NCI-H1436 (cell line): Measurements from ENCODE around the gene MYRIP.

Experiments
- DNase-seq: peaks from one replicate; lab custom pipeline; 2025; lab: John Stamatoyannopoulos, UW

The MYRIP gene

GRCh38 chr3:39905788-39906187 lies 96.4 kb downstream of the MYRIP start:
- no peak for DNase-seq

- DNase-seq = no peak
Observed at GRCh38 chr3:39907981-39908380, 98.6 kb downstream of the MYRIP start.

- no peak for DNase-seq
Observed at GRCh38 chr3:39910135-39910534, 100.7 kb downstream of the MYRIP start.

- no peak for DNase-seq
Observed at GRCh38 chr3:39910826-39911464, 101.5 kb downstream of the MYRIP start.

GRCh38 chr3:39911465-39912309 lies 102.3 kb downstream of the MYRIP start:
- no peak for DNase-seq

- DNase-seq = no peak
Observed at GRCh38 chr3:39915027-39915426, 105.6 kb downstream of the MYRIP start.

GRCh38 chr3:39917065-39917773 lies 107.8 kb downstream of the MYRIP start:
- DNase-seq = no peak

GRCh38 chr3:39919281-39919680 lies 109.9 kb downstream of the MYRIP start:
- DNase-seq = no peak

GRCh38 chr3:39920271-39920670 lies 110.9 kb downstream of the MYRIP start:
- no peak for DNase-seq

GRCh38 chr3:39927479-39927878 lies 118.1 kb downstream of the MYRIP start:
- no peak for DNase-seq

- no peak for DNase-seq
Observed at GRCh38 chr3:39933986-39934693, 124.7 kb downstream of the MYRIP start.

GRCh38 chr3:39934696-39935095 lies 125.3 kb downstream of the MYRIP start:
- no peak for DNase-seq

- DNase-seq = no peak
Observed at GRCh38 chr3:39935261-39935660, 125.9 kb downstream of the MYRIP start.

GRCh38 chr3:39936848-39937247 lies 127.4 kb downstream of the MYRIP start:
- no peak for DNase-seq

- no peak for DNase-seq
Observed at GRCh38 chr3:39937315-39937714, 127.9 kb downstream of the MYRIP start.

- no peak for DNase-seq
Observed at GRCh38 chr3:39937874-39938273, 128.5 kb downstream of the MYRIP start.

GRCh38 chr3:39941931-39942330 lies 132.5 kb downstream of the MYRIP start:
- no peak for DNase-seq

- DNase-seq = no peak
Observed at GRCh38 chr3:39960515-39961191, 151.2 kb downstream of the MYRIP start.

GRCh38 chr3:39961230-39961629 lies 151.8 kb downstream of the MYRIP start:
- DNase-seq = no peak

- DNase-seq = no peak
Observed at GRCh38 chr3:39962581-39962980, 153.2 kb downstream of the MYRIP start.

- no peak for DNase-seq
Observed at GRCh38 chr3:39965461-39965860, 156.1 kb downstream of the MYRIP start.

GRCh38 chr3:39965997-39966396 lies 156.6 kb downstream of the MYRIP start:
- no peak for DNase-seq
